Suprapubic skin (tissue), 4 donors: Measurements from ENCODE around the gene ICE2. TPM values are rescaled to one million over a fixed set of nuclear protein-coding genes. Genes with fewer than 3 reads are reported as not detected.

ENCODE experiments used
- DNase-seq, 2 donors: peaks; one replicate each; pipeline ENCODE4 v3.0.0-alpha.2; 2019; ENCODE audit warnings: low spot score in 2 of 2
- H3K27ac ChIP-seq: fragments of 200-600 bp; sonication (generic); one replicate; pipeline ENCODE4 v1.5.1; 2019
- H3K27me3 ChIP-seq: fragments of 200-600 bp; sonication (generic); one replicate; pipeline ENCODE4 v1.5.1; 2019
- H3K36me3 ChIP-seq: fragments of 200-600 bp; sonication (generic); one replicate; pipeline ENCODE4 v1.5.1; 2019
- H3K4me1 ChIP-seq: fragments of 200-600 bp; sonication (generic); one replicate; pipeline ENCODE4 v1.5.1; 2019
- H3K4me3 ChIP-seq: fragments of 200-600 bp; sonication (generic); one replicate; pipeline ENCODE4 v1.5.1; 2019; ENCODE audit warnings: mild to moderate bottlenecking
- H3K9me3 ChIP-seq: fragments of 200-600 bp; sonication (generic); one replicate; pipeline ENCODE4 v1.5.1; 2019
- EP300 ChIP-seq: sonication (generic); formaldehyde crosslinking; IDR thresholded peaks from one replicate; pipeline ENCODE4 v1.6.1; 2017; ENCODE audit warnings: antibody characterized with exemption
- POLR2A ChIP-seq, 2 donors: fragments of 450-650 bp; IDR thresholded peaks; one replicate each; pipeline ENCODE4 v1.6.1; 2017; ENCODE audit warnings: antibody characterized with exemption in 2 of 2, mild to moderate bottlenecking in 2 of 2, moderate library complexity in 2 of 2
- POLR2AphosphoS5 ChIP-seq, 3 donors: sonication (generic); formaldehyde crosslinking; IDR thresholded peaks; one replicate each; pipeline ENCODE4 v1.6.1; 2017; ENCODE audit warnings: antibody characterized with exemption in 3 of 3
- WGBS: methylation state at CpG from one replicate; pipeline ENCODE4 v1.1.5; 2018; 5-methylcytosine and 5-hydroxymethylcytosine counted together
- total RNA-seq, 4 donors: library from RNA; depleted of rRNA; stranded (reverse); fragments of >200 nt; gene quantifications; one replicate each; pipeline ENCODE4 v1.1.0, GENCODE V29; 2016
- TF ChIP-seq, protein P1 (sequence below), 2 donors: fragments of 200-600 bp in 1 of 2; fragments of 450-650 bp in 1 of 2; sonication (generic) in 1 of 2; IDR thresholded peaks; one replicate each; pipeline ENCODE4 v1.5.1; 2016 to 2019; ENCODE audit warnings: antibody characterized with exemption in 2 of 2, mild to moderate bottlenecking in 1 of 2, moderate library complexity in 1 of 2

The ICE2 gene
- total RNA-seq, 4 donors from 2014 or later = 11.9 to 35.2 (median 27.2) TPM

DNA sequence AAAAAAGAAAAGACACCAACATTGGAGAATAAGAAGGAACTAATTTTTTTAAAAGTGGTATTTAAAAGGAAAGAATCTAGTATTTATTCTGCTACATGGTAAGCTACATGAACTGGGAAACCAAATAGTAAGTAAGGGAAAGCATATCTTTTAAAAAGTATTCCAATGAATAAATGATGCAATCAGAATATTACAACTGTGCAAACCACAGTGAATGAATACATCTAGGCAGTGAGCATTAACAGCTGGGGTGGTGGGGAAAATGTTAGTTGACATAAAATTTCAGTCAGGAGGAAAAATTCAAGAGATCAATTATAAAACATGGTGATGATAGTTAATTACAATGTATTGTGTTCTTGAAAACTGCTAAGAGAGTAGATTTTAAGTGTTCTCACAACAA, 16.9 kb downstream of the ICE2 start:
- Histone ChIP-seq H3K9me3 (no peaks in the 10 kb centered on the region), H3K36me3 (peaks cover 44% of the 10 kb centered on the region), H3K27ac (no peak overlapping the region), H3K27me3 (no peaks in the 10 kb centered on the region), H3K4me1 (no peaks in the 10 kb centered on the region), H3K4me3 (no peak overlapping the region)
- TF ChIP-seq POLR2A (IDR thresholded peaks at IDR 0.05) (no peak), POLR2AphosphoS5 (IDR thresholded peaks at IDR 0.05) (no peak), EP300 (no peak)
- TF ChIP-seq, protein P1, sequence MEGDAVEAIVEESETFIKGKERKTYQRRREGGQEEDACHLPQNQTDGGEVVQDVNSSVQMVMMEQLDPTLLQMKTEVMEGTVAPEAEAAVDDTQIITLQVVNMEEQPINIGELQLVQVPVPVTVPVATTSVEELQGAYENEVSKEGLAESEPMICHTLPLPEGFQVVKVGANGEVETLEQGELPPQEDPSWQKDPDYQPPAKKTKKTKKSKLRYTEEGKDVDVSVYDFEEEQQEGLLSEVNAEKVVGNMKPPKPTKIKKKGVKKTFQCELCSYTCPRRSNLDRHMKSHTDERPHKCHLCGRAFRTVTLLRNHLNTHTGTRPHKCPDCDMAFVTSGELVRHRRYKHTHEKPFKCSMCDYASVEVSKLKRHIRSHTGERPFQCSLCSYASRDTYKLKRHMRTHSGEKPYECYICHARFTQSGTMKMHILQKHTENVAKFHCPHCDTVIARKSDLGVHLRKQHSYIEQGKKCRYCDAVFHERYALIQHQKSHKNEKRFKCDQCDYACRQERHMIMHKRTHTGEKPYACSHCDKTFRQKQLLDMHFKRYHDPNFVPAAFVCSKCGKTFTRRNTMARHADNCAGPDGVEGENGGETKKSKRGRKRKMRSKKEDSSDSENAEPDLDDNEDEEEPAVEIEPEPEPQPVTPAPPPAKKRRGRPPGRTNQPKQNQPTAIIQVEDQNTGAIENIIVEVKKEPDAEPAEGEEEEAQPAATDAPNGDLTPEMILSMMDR (IDR thresholded peaks at IDR 0.05) = no peak
- DNase-seq = no peak

DNA sequence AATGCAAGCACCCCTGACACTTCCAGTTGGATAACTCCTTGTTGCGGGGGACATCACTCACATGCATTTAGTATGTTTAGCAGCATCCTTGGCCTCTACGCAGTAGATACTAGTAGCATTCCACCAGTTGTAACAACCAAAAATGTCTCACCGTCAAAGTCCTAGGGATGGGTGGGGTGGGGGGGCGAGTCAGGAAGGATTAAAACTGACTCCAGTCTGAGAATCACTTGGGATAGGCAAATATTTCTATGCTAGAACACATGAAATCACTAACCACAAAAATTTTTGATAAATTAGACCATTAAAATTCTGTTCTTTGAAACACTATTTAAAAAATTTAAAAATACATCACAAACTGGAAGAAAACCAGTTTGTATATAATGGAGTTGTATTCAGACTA, 18.0 kb downstream of the ICE2 start:
- no peak overlapping the region for H3K27ac ChIP-seq
- H3K36me3 ChIP-seq = peaks cover 33% of the 10 kb centered on the region
- 100% methylated on average over 4 of the region's 4 CpGs for WGBS
- no peaks in the 10 kb centered on the region for H3K27me3 ChIP-seq
- TF ChIP-seq, protein P1 (IDR thresholded peaks at IDR 0.05) = no peak
- no peak for TF ChIP-seq EP300
- no peak for TF ChIP-seq POLR2A (IDR thresholded peaks at IDR 0.05)
- no peak for TF ChIP-seq POLR2AphosphoS5 (IDR thresholded peaks at IDR 0.05)
- no peak for DNase-seq
- no peaks in the 10 kb centered on the region for H3K9me3 ChIP-seq
- no peaks in the 10 kb centered on the region for H3K4me1 ChIP-seq
- no peak overlapping the region for H3K4me3 ChIP-seq

DNA sequence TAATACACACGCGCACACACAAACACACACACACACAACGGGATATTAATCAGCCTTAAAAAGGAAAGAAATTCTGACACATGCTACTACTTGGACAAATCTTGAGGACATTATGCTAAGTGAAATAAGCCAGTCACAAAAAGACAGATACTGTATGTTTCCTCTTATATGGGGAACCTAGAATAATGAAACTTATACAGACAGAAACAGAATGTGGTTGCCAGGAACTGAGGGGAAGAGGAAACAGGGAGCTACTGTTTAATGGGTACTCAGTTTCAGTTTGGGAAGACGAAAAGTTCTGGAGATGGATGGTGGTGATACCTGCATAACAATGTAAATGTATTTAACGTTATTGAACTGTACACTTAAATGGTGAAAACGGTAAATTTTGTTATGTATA, 20.2 kb downstream of the ICE2 start:
- Histone ChIP-seq H3K9me3 (no peaks in the 10 kb centered on the region), H3K27ac (no peak overlapping the region), H3K4me1 (no peaks in the 10 kb centered on the region), H3K27me3 (no peaks in the 10 kb centered on the region), H3K36me3 (peaks cover 27% of the 10 kb centered on the region), H3K4me3 (no peak overlapping the region)
- DNase-seq = no peak
- TF ChIP-seq, protein P1 (IDR thresholded peaks at IDR 0.05) = no peak
- TF ChIP-seq POLR2A (IDR thresholded peaks at IDR 0.05) = no peak
- no peak for TF ChIP-seq POLR2AphosphoS5 (IDR thresholded peaks at IDR 0.05)
- no peak for TF ChIP-seq EP300
- WGBS = 85% methylated on average over 6 of the region's 6 CpGs

DNA sequence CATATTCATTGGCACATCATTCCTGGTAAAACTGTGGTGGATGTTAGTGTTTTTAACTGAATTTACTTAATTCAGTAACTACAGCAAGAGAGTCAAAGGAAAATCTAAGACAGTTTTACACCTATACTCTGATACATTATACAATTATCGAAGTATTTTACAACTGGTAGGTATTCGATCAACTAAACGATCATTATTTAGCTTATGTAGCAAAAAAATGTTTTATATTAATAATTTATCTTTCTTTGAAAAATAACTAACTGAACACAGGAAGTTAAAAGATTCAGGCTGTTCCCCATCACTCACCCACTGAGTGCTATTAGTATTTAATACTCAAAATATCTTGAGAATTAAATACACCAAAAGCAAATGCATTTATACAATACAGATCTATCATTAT, 21.0 kb downstream of the ICE2 start:
- TF ChIP-seq, protein P1 (IDR thresholded peaks at IDR 0.05) = no peak
- TF ChIP-seq EP300 (no peak), POLR2A (IDR thresholded peaks at IDR 0.05) (no peak), POLR2AphosphoS5 (IDR thresholded peaks at IDR 0.05) (no peak)
- no peaks in the 10 kb centered on the region for H3K27me3 ChIP-seq
- H3K27ac ChIP-seq = no peak overlapping the region
- peaks cover 26% of the 10 kb centered on the region for H3K36me3 ChIP-seq
- H3K9me3 ChIP-seq = no peaks in the 10 kb centered on the region
- no peak overlapping the region for H3K4me3 ChIP-seq
- H3K4me1 ChIP-seq = no peaks in the 10 kb centered on the region
- 92% methylated on average over 3 of the region's 3 CpGs for whole genome bisulfite sequencing
- DNase-seq = no peak

DNA sequence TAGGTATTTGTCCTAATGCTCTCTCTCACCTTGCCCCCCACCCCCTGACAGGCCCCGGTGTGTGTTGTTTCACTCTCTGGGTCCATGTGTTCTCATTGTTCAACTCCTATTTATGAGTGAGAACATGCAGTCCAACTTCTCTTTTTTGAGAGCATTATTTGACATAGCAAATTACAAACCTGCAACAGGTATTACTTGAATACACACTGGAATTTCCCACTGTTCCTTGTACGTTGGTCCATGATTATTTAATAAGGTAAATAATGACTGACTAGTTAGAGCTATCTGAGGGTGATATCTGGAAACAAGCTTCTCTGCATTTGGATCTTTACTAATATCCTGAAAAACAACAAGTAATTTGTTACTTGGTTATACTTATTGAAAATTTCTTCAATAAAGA, 24.1 kb downstream of the ICE2 start:
- WGBS = 80% methylated on average over 2 of the region's 2 CpGs
- Histone ChIP-seq H3K27me3 (no peaks in the 10 kb centered on the region), H3K4me1 (no peaks in the 10 kb centered on the region), H3K27ac (no peak overlapping the region), H3K9me3 (no peaks in the 10 kb centered on the region), H3K4me3 (no peak overlapping the region), H3K36me3 (peaks cover 38% of the 10 kb centered on the region)
- TF ChIP-seq POLR2AphosphoS5 (IDR thresholded peaks at IDR 0.05) (no peak), EP300 (no peak), POLR2A (IDR thresholded peaks at IDR 0.05) (no peak)
- TF ChIP-seq, protein P1 (IDR thresholded peaks at IDR 0.05) = no peak
- DNase-seq = no peak
